Neural progenitor cell (in vitro differentiated cells): Measurements from ENCODE around the gene LAMB4.

Experiments used
- CTCF ChIP-seq: fragments of 200-600 bp; sonication (generic); IDR thresholded peaks from 2 replicates; pipeline ENCODE4 v1.5.1; 2017; ENCODE audit warnings: antibody characterized with exemption, mild to moderate bottlenecking
- EZH2 ChIP-seq: fragments of 200-600 bp; sonication (generic); IDR thresholded peaks from 2 replicates; pipeline ENCODE4 v1.6.1; 2017; ENCODE audit warnings: antibody characterized with exemption, mild to moderate bottlenecking, moderate library complexity

GRCh38 chr7:108145401-108145800 lies 15.2 kb upstream of the LAMB4 start:
- TF ChIP-seq CTCF (no peak), EZH2 (no peak)
